K562 (cell line): ENCODE data around the gene NDOR1. TPM values are rescaled to one million over a fixed set of nuclear protein-coding genes. Genes with fewer than 3 reads are reported as not detected.

Source experiments
- ATAC-seq: fragments of 200-7000 bp; cut with Tn5 transposase; 3 replicates; pipeline ENCODE4 v1.9.1; 2020; ENCODE audit warnings: moderate library complexity
- BruUV-seq: library from RNA; stranded (reverse); fragments of 400-500 nt; replicated peaks from 2 replicates; lab custom pipeline; 2021; lab: Mats Ljungman, UMichigan
- CTCF ChIA-PET: fragments of 300-600 bp; formaldehyde crosslinking; extraction: SDS; loops from one replicate; lab custom pipeline; 2021; ENCODE audit warnings: low intra/inter-chr PET ratio; lab: Yijun Ruan, JAX
- POLR2A ChIA-PET: fragments of 300-600, 350-650 bp; sonication (Branson Sonifier 250); formaldehyde crosslinking; extraction: SDS; loops from one replicate; lab custom pipeline; 2021; ENCODE audit warnings: antibody characterized with exemption, inconsistent platforms; lab: Yijun Ruan, JAX
- DNase-seq, 4 experiments: peaks; one replicate each; pipeline versions ENCODE4 v3.0.0 to v3.0.0-alpha.2; 2011 to 2018; ENCODE audit warnings: low spot score in 3 of 4, mixed read lengths in 3 of 4; ENCODE audit errors: extremely low read depth in 1 of 4
- FAIRE-seq: peaks from 2 replicates; lab custom pipeline; 2011; peaks lifted over from hg19 to GRCh38; lab: Jason Lieb, UNC
- H2AFZ ChIP-seq: 2 replicates; pipeline ENCODE4 v1.6.0; 2011; ENCODE audit warnings: low read depth, low read length, control low read depth, inconsistent platforms
- H3K27ac ChIP-seq: fragments of 200-600 bp; 3 replicates; pipeline ENCODE4 v1.8.0; 2011; ENCODE audit warnings: low read depth, mild to moderate bottlenecking, control low read depth, inconsistent platforms, low read length, moderate library complexity, mixed read lengths; ENCODE audit errors: extremely low read depth
- H3K27me3 ChIP-seq, 2 experiments: fragments of 300-600 bp in 1 of 2; 2 replicates in 1 of 2; 3 replicates in 1 of 2; pipeline versions ENCODE4 v1.6.0 to v1.8.0; 2011; ENCODE audit warnings: inconsistent platforms in 2 of 2, low read length in 2 of 2, mild to moderate bottlenecking in 1 of 2, mixed read lengths in 1 of 2, moderate library complexity in 1 of 2; ENCODE audit not compliant: control insufficient read depth in 2 of 2, insufficient read depth in 2 of 2
- H3K36me3 ChIP-seq: fragments of 300-600 bp; 3 replicates; pipeline ENCODE4 v1.8.0; 2011; ENCODE audit warnings: mild to moderate bottlenecking, low read length, inconsistent platforms; ENCODE audit not compliant: control insufficient read depth, insufficient read depth
- H3K4me1 ChIP-seq, 2 experiments: fragments of 200-600 bp in 1 of 2; replicated peaks in 1 of 2; 2 replicates in 1 of 2; 3 replicates in 1 of 2; pipeline versions ENCODE4 v1.5.1 to v1.8.0; 2011; ENCODE audit warnings: inconsistent platforms in 2 of 2, low read length in 2 of 2, mild to moderate bottlenecking in 1 of 2, mixed read lengths in 1 of 2, moderate library complexity in 1 of 2; ENCODE audit not compliant: control insufficient read depth in 2 of 2, insufficient read depth in 2 of 2
- H3K4me2 ChIP-seq: 2 replicates; pipeline ENCODE4 v1.6.1; 2011; ENCODE audit warnings: low read length, control low read depth, inconsistent platforms, mixed read lengths; ENCODE audit not compliant: insufficient read depth
- H3K4me3 ChIP-seq: fragments of 200-600 bp; sonication (generic), shearing (Covaris generic); 2 replicates; pipeline ENCODE4 v1.5.1; 2016; ENCODE audit warnings: control low read depth, inconsistent platforms
- H3K79me2 ChIP-seq: fragments of 200-600 bp; 3 replicates; pipeline ENCODE4 v1.8.0; 2011; ENCODE audit warnings: low read length, inconsistent platforms; ENCODE audit not compliant: control insufficient read depth, insufficient read depth
- H3K9ac ChIP-seq, 2 experiments: 2 replicates each; pipeline versions ENCODE4 v1.6.0 to v1.6.1; 2011; ENCODE audit warnings: low read depth in 2 of 2, low read length in 2 of 2, control low read depth in 1 of 2, inconsistent platforms in 1 of 2, mild to moderate bottlenecking in 1 of 2, mixed read lengths in 1 of 2; ENCODE audit not compliant: insufficient read depth in 1 of 2
- H3K9me1 ChIP-seq: one replicate; pipeline ENCODE4 v1.6.0; 2011; ENCODE audit warnings: inconsistent platforms, mild to moderate bottlenecking, low read length, moderate library complexity; ENCODE audit not compliant: control insufficient read depth, insufficient read depth
- H3K9me3 ChIP-seq: replicated peaks from 2 replicates; pipeline ENCODE4 v1.5.1; 2011; ENCODE audit warnings: low read depth, low read length, inconsistent platforms; ENCODE audit not compliant: control insufficient read depth, insufficient read depth
- H4K20me1 ChIP-seq: replicated peaks from 2 replicates; pipeline ENCODE4 v1.6.1; 2011; ENCODE audit warnings: low read length, inconsistent platforms, mixed read lengths; ENCODE audit not compliant: control insufficient read depth, insufficient read depth
- NFIC ChIP-seq: fragments of 450-650 bp; IDR thresholded peaks from 2 replicates; pipeline ENCODE4 v1.6.1; 2017; ENCODE audit warnings: mild to moderate bottlenecking, inconsistent platforms
- POLR2G ChIP-seq: fragments of 200-400 bp; formaldehyde crosslinking; IDR thresholded peaks from 2 replicates; pipeline ENCODE4 v1.6.1; 2017; ENCODE audit warnings: low read depth, mild to moderate bottlenecking, antibody characterized with exemption, low read length, moderate library complexity
- PRPF4 ChIP-seq: fragments of 200-400 bp; formaldehyde crosslinking; IDR thresholded peaks from one replicate; pipeline ENCODE4 v1.6.1; 2017; ENCODE audit warnings: low read length, low read depth, mild to moderate bottlenecking; ENCODE audit not compliant: insufficient read depth, poor library complexity, severe bottlenecking
- RBFOX2 ChIP-seq: fragments of 200-400 bp; formaldehyde crosslinking; IDR thresholded peaks from 2 replicates; pipeline ENCODE4 v1.6.1; 2017; ENCODE audit warnings: low read depth, mild to moderate bottlenecking, low read length, moderate library complexity
- TBL1XR1 ChIP-seq, 2 experiments: IDR thresholded peaks; 2 replicates each; pipeline ENCODE4 v1.6.1; 2012; ENCODE audit warnings: improper control_type of control experiment in 2 of 2, low read length in 2 of 2, mild to moderate bottlenecking in 1 of 2
- WGBS: fragments of 100-300 bp; shearing (Covaris generic); methylation state at CpG from one replicate; pipeline ENCODE4 v1.1.6; 2016; ENCODE audit warnings: low coverage, mixed read lengths; ENCODE audit not compliant: insufficient coverage; ENCODE audit errors: missing lambda C conversion rate; 5-methylcytosine and 5-hydroxymethylcytosine counted together
- in situ Hi-C: fragments of 300-500 bp; cut with MboI; formaldehyde crosslinking; loops from 4 replicates; pipeline ENCODE4 v1.15.0; 2018; ENCODE audit warnings: inconsistent platforms, mixed read lengths
- intact Hi-C: fragments of 100-400 bp; cut with micrococcal nuclease; formaldehyde crosslinking; loops from 2 replicates; pipeline ENCODE4 v1.14.2; 2022
- microRNA-seq: library from miRNA; unstranded; fragments of <30 nt; microRNA quantifications from one replicate; pipeline ENCODE4, GENCODE V29; 2018; ENCODE audit warnings: borderline microRNAs expressed
- polyA plus RNA-seq, 8 experiments: library from polyadenylated mRNA; depleted of rRNA in 4 of 8; stranded (reverse) in 5 of 8; unstranded in 3 of 8; fragments of >200 nt; fragmentation: Nextera tagmentation in 2 of 8; fragmentation: Illumina TruSeq in 1 of 8; extraction: Ambion mirVana in 2 of 8; extraction: Trizol in 1 of 8; gene quantifications; 2 replicates each; pipeline versions ENCODE4 v1.2.1 to v1.2.3, GENCODE V29; 2011 to 2014; ENCODE audit warnings: inconsistent platforms in 1 of 8, missing spikeins in 1 of 8
- small RNA-seq: library from RNA; depleted of rRNA; stranded (forward); fragments of <200 nt; gene quantifications from one replicate; pipeline ENCODE3, GENCODE V24; 2014
- total RNA-seq, 7 experiments: library from RNA; depleted of rRNA in 6 of 7; stranded (reverse); fragments of >200 nt in 6 of 7; fragmentation: Illumina TruSeq in 2 of 7; extraction: Trizol in 2 of 7; gene quantifications; 2 replicates each; pipeline versions ENCODE4 v1.2.1 to v1.2.3, GENCODE V29; 2011 to 2021; ENCODE audit warnings: low replicate concordance in 1 of 7

The NDOR1 gene
- total and polyA plus RNA-seq, 9 of the 15 experiments (the other 6 are each of a cell fraction or from before 2014, with no cell fraction given) = 0.06 to 36.9 (median 6.9) TPM

GRCh38 chr9:137266162-137266527, 60.6 kb downstream of the NDOR1 start:
- FAIRE-seq = no peak
- Histone ChIP-seq H3K79me2 (peaks cover 10% of the 10 kb centered on the region; the same call in 2 of the 3 replicates), H3K9ac (no peak overlapping the region; a peak in 1 of 4 replicates), H4K20me1 (no peaks in the 10 kb centered on the region), H3K36me3 (peaks cover 72% of the 10 kb centered on the region), H3K9me3 (no peaks in the 10 kb centered on the region), H3K4me1 (peaks cover 20 to 56% of the 10 kb centered on the region in 2 experiments), H3K9me1 (no peaks in the 10 kb centered on the region), H3K27ac (no peak overlapping the region), H3K27me3 (no peaks in the 10 kb centered on the region), H2AFZ (no peak overlapping the region), H3K4me2 (no peak overlapping the region), H3K4me3 (no peak overlapping the region)
- no peak for ATAC-seq
- no peak for TF ChIP-seq TBL1XR1 (IDR thresholded peaks at IDR 0.05; ENCODE audit: low read length in 2 of 2)
- TF ChIP-seq POLR2G = 0 out of 2 replicates have a peak, but pooled peaks have one; percentile 17
- TF ChIP-seq PRPF4 = no peak
- TF ChIP-seq RBFOX2 = peak; percentile 35; the same call in 1 of the 2 replicates
- TF ChIP-seq NFIC = peak; percentile 75
- WGBS = 90% methylated on average over 15 of the region's 15 CpGs
- ChIA-PET POLR2A (interaction anchor here (0.7 to 4.2 kb wide), 6 partner anchors 11 to 137 kb away, joined by 3 to 23 read pairs (median 3); partner anchors contain the start of gene TOR4A), CTCF (no interaction called here)
- no peak for DNase-seq
- intact Hi-C loops = no loop called here
- in situ Hi-C loops = no loop called here
- BruUV-seq = no TSS peak

Small RNA genes within 50 kb of the gene (microRNA-seq; reads per million reads assigned to microRNA genes)
- gene MIR3621 = not detected

Small RNA genes within 50 kb of the gene (small RNA-seq; reads per million reads assigned to genes)
- not detected for gene MIR3621

Other genes starting within 250 kb of the NDOR1 start
Only the 7 nearest of the 31 such genes appear.
- 19.8 and 23.4 TPM in 2 replicates for gene ANAPC2, start 17.1 kb upstream of the NDOR1 start, total RNA-seq (2014; rRNA removed)
- 5.8 and 8.0 TPM in 2 replicates for gene ANAPC2, start 17.1 kb upstream of the NDOR1 start, total RNA-seq (2014; rRNA removed; fragmentation: Illumina TruSeq; extraction: Trizol)
- 16.4 and 17.5 TPM in 2 replicates for gene ANAPC2, start 17.1 kb upstream of the NDOR1 start, total RNA-seq (2015; rRNA removed; fragmentation: Illumina TruSeq; extraction: Trizol)
- 50.7 and 56.5 TPM in 2 replicates for gene ANAPC2, start 17.1 kb upstream of the NDOR1 start, total RNA-seq (2021)
- gene ANAPC2, start 17.1 kb upstream of the NDOR1 start, polyA plus RNA-seq (2011; rRNA removed) = 17.7 and 22.1 TPM in 2 replicates
- gene ANAPC2, start 17.1 kb upstream of the NDOR1 start, polyA plus RNA-seq (2014; fragmentation: Illumina TruSeq; extraction: Trizol) = 10.1 and 19.3 TPM in 2 replicates
- under 1 TPM in 1 of 2 experiments, not detected in 1; 0.11 TPM for gene ANAPC2, start 17.1 kb upstream of the NDOR1 start, polyA plus RNA-seq (2014; fragmentation: Nextera tagmentation; extraction: Ambion mirVana)
- 41.6 and 46.1 TPM in 2 replicates for gene ANAPC2, start 17.1 kb upstream of the NDOR1 start, polyA plus RNA-seq (2014; rRNA removed)
- gene SSNA1, start 17.0 kb upstream of the NDOR1 start, total RNA-seq (2014; rRNA removed) = 130 and 153 TPM in 2 replicates
- 8.7 and 16.8 TPM in 2 replicates for gene SSNA1, start 17.0 kb upstream of the NDOR1 start, total RNA-seq (2014; rRNA removed; fragmentation: Illumina TruSeq; extraction: Trizol)
- 74.7 and 76.7 TPM in 2 replicates for gene SSNA1, start 17.0 kb upstream of the NDOR1 start, total RNA-seq (2015; rRNA removed; fragmentation: Illumina TruSeq; extraction: Trizol)
- 96.4 and 106 TPM in 2 replicates for gene SSNA1, start 17.0 kb upstream of the NDOR1 start, total RNA-seq (2021)
- 40.5 and 43.4 TPM in 2 replicates for gene SSNA1, start 17.0 kb upstream of the NDOR1 start, polyA plus RNA-seq (2011; rRNA removed)
- 57.1 and 101 TPM in 2 replicates for gene SSNA1, start 17.0 kb upstream of the NDOR1 start, polyA plus RNA-seq (2014; fragmentation: Illumina TruSeq; extraction: Trizol)
- 10 to 100 TPM in 1 of 2 experiments, 1 to 10 TPM in 1; 1.9 to 11.8 TPM for gene SSNA1, start 17.0 kb upstream of the NDOR1 start, polyA plus RNA-seq (2014; fragmentation: Nextera tagmentation; extraction: Ambion mirVana)
- 114 and 137 TPM in 2 replicates for gene SSNA1, start 17.0 kb upstream of the NDOR1 start, polyA plus RNA-seq (2014; rRNA removed)
- gene TPRN, start 5.0 kb upstream of the NDOR1 start, total RNA-seq (2014; rRNA removed) = 20.0 and 23.5 TPM in 2 replicates
- 1.7 and 2.5 TPM in 2 replicates for gene TPRN, start 5.0 kb upstream of the NDOR1 start, total RNA-seq (2014; rRNA removed; fragmentation: Illumina TruSeq; extraction: Trizol)
- 24.2 and 28.2 TPM in 2 replicates for gene TPRN, start 5.0 kb upstream of the NDOR1 start, total RNA-seq (2015; rRNA removed; fragmentation: Illumina TruSeq; extraction: Trizol)
- gene TPRN, start 5.0 kb upstream of the NDOR1 start, total RNA-seq (2021) = 30.3 and 31.9 TPM in 2 replicates
- 3.2 and 4.2 TPM in 2 replicates for gene TPRN, start 5.0 kb upstream of the NDOR1 start, polyA plus RNA-seq (2011; rRNA removed)
- 4.4 and 12.5 TPM in 2 replicates for gene TPRN, start 5.0 kb upstream of the NDOR1 start, polyA plus RNA-seq (2014; fragmentation: Illumina TruSeq; extraction: Trizol)
- under 1 TPM; 0.31 to 0.34 TPM for gene TPRN, start 5.0 kb upstream of the NDOR1 start, polyA plus RNA-seq (2014; fragmentation: Nextera tagmentation; extraction: Ambion mirVana)
- 11.8 and 14.4 TPM in 2 replicates for gene TPRN, start 5.0 kb upstream of the NDOR1 start, polyA plus RNA-seq (2014; rRNA removed)
- gene TMEM203, start 52 bp upstream of the NDOR1 start, total RNA-seq (2014; rRNA removed) = 37.6 and 56.5 TPM in 2 replicates
- 34.2 and 35.7 TPM in 2 replicates for gene TMEM203, start 52 bp upstream of the NDOR1 start, total RNA-seq (2014; rRNA removed; fragmentation: Illumina TruSeq; extraction: Trizol)
- gene TMEM203, start 52 bp upstream of the NDOR1 start, total RNA-seq (2015; rRNA removed; fragmentation: Illumina TruSeq; extraction: Trizol) = 37.4 and 38.2 TPM in 2 replicates
- gene TMEM203, start 52 bp upstream of the NDOR1 start, total RNA-seq (2021) = 59.5 and 64.2 TPM in 2 replicates
- gene TMEM203, start 52 bp upstream of the NDOR1 start, polyA plus RNA-seq (2011; rRNA removed) = 40.5 and 45.9 TPM in 2 replicates
- 38.7 and 46.8 TPM in 2 replicates for gene TMEM203, start 52 bp upstream of the NDOR1 start, polyA plus RNA-seq (2014; fragmentation: Illumina TruSeq; extraction: Trizol)
- 10 to 100 TPM in 1 of 2 experiments, 1 to 10 TPM in 1; 8.8 to 13.6 TPM for gene TMEM203, start 52 bp upstream of the NDOR1 start, polyA plus RNA-seq (2014; fragmentation: Nextera tagmentation; extraction: Ambion mirVana)
- gene TMEM203, start 52 bp upstream of the NDOR1 start, polyA plus RNA-seq (2014; rRNA removed) = 38.2 and 47.5 TPM in 2 replicates
- 0.50 and 0.90 TPM in 2 replicates for gene RNF208, start 16.5 kb downstream of the NDOR1 start, total RNA-seq (2014; rRNA removed)
- not detected in 2 replicates for gene RNF208, start 16.5 kb downstream of the NDOR1 start, total RNA-seq (2014; rRNA removed; fragmentation: Illumina TruSeq; extraction: Trizol)
- gene RNF208, start 16.5 kb downstream of the NDOR1 start, total RNA-seq (2015; rRNA removed; fragmentation: Illumina TruSeq; extraction: Trizol) = 0.47 and 0.49 TPM in 2 replicates
- gene RNF208, start 16.5 kb downstream of the NDOR1 start, total RNA-seq (2021) = 6.6 and 6.9 TPM in 2 replicates
- gene RNF208, start 16.5 kb downstream of the NDOR1 start, polyA plus RNA-seq (2011; rRNA removed) = 0.15 and 1.3 TPM in 2 replicates
- gene RNF208, start 16.5 kb downstream of the NDOR1 start, polyA plus RNA-seq (2014; fragmentation: Illumina TruSeq; extraction: Trizol) = 0.62 and 2.4 TPM in 2 replicates
- under 1 TPM in 1 of 2 experiments, not detected in 1; 0.18 TPM for gene RNF208, start 16.5 kb downstream of the NDOR1 start, polyA plus RNA-seq (2014; fragmentation: Nextera tagmentation; extraction: Ambion mirVana)
- gene RNF208, start 16.5 kb downstream of the NDOR1 start, polyA plus RNA-seq (2014; rRNA removed) = 3.1 and 5.1 TPM in 2 replicates
- gene CYSRT1, start 19.5 kb downstream of the NDOR1 start, total RNA-seq (2014; rRNA removed) = 0.41 and 0.73 TPM in 2 replicates
- not detected in 2 replicates for gene CYSRT1, start 19.5 kb downstream of the NDOR1 start, total RNA-seq (2014; rRNA removed; fragmentation: Illumina TruSeq; extraction: Trizol)
- gene CYSRT1, start 19.5 kb downstream of the NDOR1 start, total RNA-seq (2015; rRNA removed; fragmentation: Illumina TruSeq; extraction: Trizol) = 0.22 and 0.60 TPM in 2 replicates
- 0.22 and 0.60 TPM in 2 replicates for gene CYSRT1, start 19.5 kb downstream of the NDOR1 start, total RNA-seq (2021)
- 0.24 and 0.91 TPM in 2 replicates for gene CYSRT1, start 19.5 kb downstream of the NDOR1 start, polyA plus RNA-seq (2011; rRNA removed)
- gene CYSRT1, start 19.5 kb downstream of the NDOR1 start, polyA plus RNA-seq (2014; fragmentation: Illumina TruSeq; extraction: Trizol) = 0.32 TPM in 1 of 2 replicates, not detected in the other
- gene CYSRT1, start 19.5 kb downstream of the NDOR1 start, polyA plus RNA-seq (2014; fragmentation: Nextera tagmentation; extraction: Ambion mirVana) = under 1 TPM in 1 of 2 experiments, not detected in 1; 0.04 TPM
- 0.15 and 1.4 TPM in 2 replicates for gene CYSRT1, start 19.5 kb downstream of the NDOR1 start, polyA plus RNA-seq (2014; rRNA removed)
- 0.16 TPM in 1 of 2 replicates, not detected in the other for gene RNF224, start 21.8 kb downstream of the NDOR1 start, total RNA-seq (2014; rRNA removed)
- not detected in 2 replicates for gene RNF224, start 21.8 kb downstream of the NDOR1 start, total RNA-seq (2014; rRNA removed; fragmentation: Illumina TruSeq; extraction: Trizol)
- gene RNF224, start 21.8 kb downstream of the NDOR1 start, total RNA-seq (2015; rRNA removed; fragmentation: Illumina TruSeq; extraction: Trizol) = not detected in 2 replicates
- gene RNF224, start 21.8 kb downstream of the NDOR1 start, total RNA-seq (2021) = not detected in 2 replicates
- 0.04 TPM in 1 of 2 replicates, not detected in the other for gene RNF224, start 21.8 kb downstream of the NDOR1 start, polyA plus RNA-seq (2011; rRNA removed)
- gene RNF224, start 21.8 kb downstream of the NDOR1 start, polyA plus RNA-seq (2014; fragmentation: Illumina TruSeq; extraction: Trizol) = not detected in 2 replicates
- not detected for gene RNF224, start 21.8 kb downstream of the NDOR1 start, polyA plus RNA-seq (2014; fragmentation: Nextera tagmentation; extraction: Ambion mirVana)
- not detected in 2 replicates for gene RNF224, start 21.8 kb downstream of the NDOR1 start, polyA plus RNA-seq (2014; rRNA removed)